ENCODE measurements around the gene KIDINS220.
"Not testable (repeated sequence)": the region's sequence is repeated elsewhere in the genome, so short reads cannot be mapped to it uniquely, and the experiment has no call there.

KIDINS220 gene

DNA sequence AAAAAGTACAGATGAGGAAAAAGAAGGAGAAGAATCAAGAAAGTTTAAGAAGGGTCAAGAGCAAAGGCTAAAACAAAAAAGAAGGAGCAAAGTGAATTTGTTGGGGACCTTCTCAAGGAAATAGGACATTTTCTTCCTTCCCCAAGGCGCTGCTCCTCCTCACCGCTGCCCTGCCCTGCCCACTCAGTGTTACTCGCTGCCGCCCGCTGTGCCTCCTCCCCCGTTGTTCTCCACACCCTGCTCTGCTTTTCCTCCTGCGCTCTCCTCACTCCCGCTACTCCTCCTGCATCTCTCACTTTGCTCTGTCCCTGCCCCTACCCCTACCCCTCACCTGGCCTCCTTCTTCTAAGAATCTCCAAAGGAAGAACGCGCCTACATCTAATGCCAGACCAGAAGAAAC, 104.8 kb downstream of the KIDINS220 start:
- peaks cover 54 to 95% of the 10 kb centered on the region in 2 experiments for H3K36me3 ChIP-seq (ENCODE audit: control insufficient read depth in 1 of 2, insufficient read depth in 2 of 2, low read depth in 1 of 2, low read length in 2 of 2)
- H3K4me1 ChIP-seq (ENCODE audit: control insufficient read depth, insufficient read depth, low read depth, low read length): no peaks in the 10 kb centered on the region
- no peak overlapping the region for H3K18ac ChIP-seq (ENCODE audit: low read depth in 1 of 2, low read length in 2 of 2)
- H2AFZ ChIP-seq (ENCODE audit: low read depth, low read length): no peak overlapping the region
- no peak overlapping the region for H3K9ac ChIP-seq (ENCODE audit: low read length)
- no peak overlapping the region for H4K8ac ChIP-seq (ENCODE audit: low read length)
- H3K4ac ChIP-seq (ENCODE audit: low read depth in 1 of 2, low read length in 2 of 2): no peak overlapping the region
- peaks cover 5% of the 10 kb centered on the region for H3K79me1 ChIP-seq (replicated peaks; ENCODE audit: low read length, poor library complexity, severe bottlenecking)
- no peak for DNase-seq
- H2BK120ac ChIP-seq (ENCODE audit: low read depth, low read length): no peak overlapping the region
- H3K23ac ChIP-seq (ENCODE audit: low read length in 2 of 2): no peak overlapping the region
- no peak overlapping the region for H3K4me2 ChIP-seq (ENCODE audit: low read length, poor library complexity, severe bottlenecking)
- H3K27me3 ChIP-seq (ENCODE audit: control insufficient read depth in 1 of 2, insufficient read depth in 1 of 2, low read length in 2 of 2): no peaks in the 10 kb centered on the region
- H4K91ac ChIP-seq (ENCODE audit: low read length): no peak overlapping the region
- 98% methylated on average over 10 of the region's 10 CpGs for WGBS
- no peak overlapping the region for H2BK5ac ChIP-seq (ENCODE audit: low read depth, low read length, poor library complexity, severe bottlenecking)
- no peak overlapping the region for H2AK5ac ChIP-seq (ENCODE audit: low read length, severe bottlenecking)
- no peak overlapping the region for H3K4me3 ChIP-seq (ENCODE audit: insufficient read depth in 1 of 2, low read depth in 1 of 2, low read length in 2 of 2)
- no peak overlapping the region for H2BK12ac ChIP-seq (ENCODE audit: low read length in 2 of 2)
- H3K14ac ChIP-seq (ENCODE audit: low read length in 2 of 2): no peak overlapping the region
- H3K27ac ChIP-seq (ENCODE audit: low read length, poor library complexity, severe bottlenecking): no peak overlapping the region
- no peaks in the 10 kb centered on the region for H3K9me3 ChIP-seq (ENCODE audit: control insufficient read depth, low read length)
- H2BK15ac ChIP-seq (ENCODE audit: low read depth, poor library complexity, severe bottlenecking): no peak overlapping the region

DNA sequence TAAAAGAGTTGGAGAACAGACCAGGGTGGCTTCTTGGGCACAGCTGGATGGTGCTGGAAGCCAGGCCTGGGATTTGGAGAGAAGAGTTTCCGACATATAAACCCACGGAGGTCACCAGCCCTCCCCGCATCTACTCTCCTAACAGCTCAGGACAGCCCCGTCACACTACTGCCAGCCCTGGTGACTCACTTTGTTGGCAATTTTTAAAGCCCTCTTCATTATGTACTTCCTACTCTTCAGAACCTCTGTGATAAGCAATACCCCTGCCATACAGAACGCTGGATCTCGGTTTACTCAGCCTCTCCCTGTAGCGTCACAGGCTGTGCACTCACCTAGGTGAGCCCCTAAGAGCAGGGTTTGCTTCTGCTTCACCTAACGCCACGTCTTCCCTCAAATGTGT, 107.5 kb downstream of the KIDINS220 start:
- no peak overlapping the region for H2BK12ac ChIP-seq (ENCODE audit: low read length in 2 of 2)
- H3K27me3 ChIP-seq (ENCODE audit: control insufficient read depth in 1 of 2, insufficient read depth in 1 of 2, low read length in 2 of 2): no peaks in the 10 kb centered on the region
- no peak overlapping the region for H3K14ac ChIP-seq (ENCODE audit: low read length in 2 of 2)
- no peak overlapping the region for H2BK5ac ChIP-seq (ENCODE audit: low read depth, low read length, poor library complexity, severe bottlenecking)
- H3K4ac ChIP-seq (ENCODE audit: low read depth in 1 of 2, low read length in 2 of 2): no peak overlapping the region
- no peak overlapping the region for H2AK5ac ChIP-seq (ENCODE audit: low read length, severe bottlenecking)
- H3K23ac ChIP-seq (ENCODE audit: low read length in 2 of 2): no peak overlapping the region
- H3K27ac ChIP-seq (ENCODE audit: low read length, poor library complexity, severe bottlenecking): no peak overlapping the region
- 85% methylated on average over 9 of the region's 9 CpGs for WGBS
- no peaks in the 10 kb centered on the region for H3K9me3 ChIP-seq (ENCODE audit: control insufficient read depth, low read length)
- no peak overlapping the region for H3K18ac ChIP-seq (ENCODE audit: low read depth in 1 of 2, low read length in 2 of 2)
- no peak overlapping the region for H2AFZ ChIP-seq (ENCODE audit: low read depth, low read length)
- H2BK120ac ChIP-seq (ENCODE audit: low read depth, low read length): no peak overlapping the region
- H3K4me1 ChIP-seq (ENCODE audit: control insufficient read depth, insufficient read depth, low read depth, low read length): no peaks in the 10 kb centered on the region
- H4K91ac ChIP-seq (ENCODE audit: low read length): no peak overlapping the region
- H3K79me1 ChIP-seq (replicated peaks; ENCODE audit: low read length, poor library complexity, severe bottlenecking): peaks cover 5% of the 10 kb centered on the region
- no peak overlapping the region for H2BK15ac ChIP-seq (ENCODE audit: low read depth, poor library complexity, severe bottlenecking)
- DNase-seq: no peak
- peaks cover 50 to 83% of the 10 kb centered on the region in 2 experiments for H3K36me3 ChIP-seq (ENCODE audit: control insufficient read depth in 1 of 2, insufficient read depth in 2 of 2, low read depth in 1 of 2, low read length in 2 of 2)
- H3K9ac ChIP-seq (ENCODE audit: low read length): no peak overlapping the region
- no peak overlapping the region for H4K8ac ChIP-seq (ENCODE audit: low read length)
- no peak overlapping the region for H3K4me3 ChIP-seq (ENCODE audit: insufficient read depth in 1 of 2, low read depth in 1 of 2, low read length in 2 of 2)
- no peak overlapping the region for H3K4me2 ChIP-seq (ENCODE audit: low read length, poor library complexity, severe bottlenecking)

GRCh38 chr2:8729101-8729500, 108.3 kb downstream of the KIDINS220 start:
- not testable (repeated sequence) for H2BK15ac ChIP-seq (ENCODE audit: low read depth, poor library complexity, severe bottlenecking); H3K79me1 ChIP-seq (replicated peaks; ENCODE audit: low read length, poor library complexity, severe bottlenecking); H3K27ac ChIP-seq (ENCODE audit: low read length, poor library complexity, severe bottlenecking); DNase-seq; H3K18ac ChIP-seq (ENCODE audit: low read depth in 1 of 2, low read length in 2 of 2); H3K4me2 ChIP-seq (ENCODE audit: low read length, poor library complexity, severe bottlenecking); H3K27me3 ChIP-seq (ENCODE audit: control insufficient read depth in 1 of 2, insufficient read depth in 1 of 2, low read length in 2 of 2); H2AFZ ChIP-seq (ENCODE audit: low read depth, low read length); H2BK120ac ChIP-seq (ENCODE audit: low read depth, low read length); H2BK5ac ChIP-seq (ENCODE audit: low read depth, low read length, poor library complexity, severe bottlenecking); H3K14ac ChIP-seq (ENCODE audit: low read length in 2 of 2); H4K91ac ChIP-seq (ENCODE audit: low read length); H2BK12ac ChIP-seq (ENCODE audit: low read length in 2 of 2); H3K9me3 ChIP-seq (ENCODE audit: control insufficient read depth, low read length); H4K8ac ChIP-seq (ENCODE audit: low read length); H3K4me1 ChIP-seq (ENCODE audit: control insufficient read depth, insufficient read depth, low read depth, low read length); H2AK5ac ChIP-seq (ENCODE audit: low read length, severe bottlenecking); H3K9ac ChIP-seq (ENCODE audit: low read length); H3K4me3 ChIP-seq (ENCODE audit: insufficient read depth in 1 of 2, low read depth in 1 of 2, low read length in 2 of 2); H3K4ac ChIP-seq (ENCODE audit: low read depth in 1 of 2, low read length in 2 of 2); H3K23ac ChIP-seq (ENCODE audit: low read length in 2 of 2)
- H3K36me3 ChIP-seq (ENCODE audit: control insufficient read depth in 1 of 2, insufficient read depth in 2 of 2, low read depth in 1 of 2, low read length in 2 of 2): peaks cover 48 to 75% of the 10 kb centered on the region in 2 experiments
- WGBS: 96% methylated on average over 5 of the region's 5 CpGs

- peaks cover 5% of the 10 kb centered on the region for H3K79me1 ChIP-seq (replicated peaks; ENCODE audit: low read length, poor library complexity, severe bottlenecking)
- H2BK120ac ChIP-seq (ENCODE audit: low read depth, low read length): no peak overlapping the region
- H3K9ac ChIP-seq (ENCODE audit: low read length): no peak overlapping the region
- H2BK15ac ChIP-seq (ENCODE audit: low read depth, poor library complexity, severe bottlenecking): no peak overlapping the region
- no peak overlapping the region for H3K14ac ChIP-seq (ENCODE audit: low read length in 2 of 2)
- H4K91ac ChIP-seq (ENCODE audit: low read length): no peak overlapping the region
- no peak overlapping the region for H2AFZ ChIP-seq (ENCODE audit: low read depth, low read length)
- no peak overlapping the region for H3K27ac ChIP-seq (ENCODE audit: low read length, poor library complexity, severe bottlenecking)
- H3K27me3 ChIP-seq (ENCODE audit: control insufficient read depth in 1 of 2, insufficient read depth in 1 of 2, low read length in 2 of 2): no peaks in the 10 kb centered on the region
- H2BK12ac ChIP-seq (ENCODE audit: low read length in 2 of 2): no peak overlapping the region
- H2BK5ac ChIP-seq (ENCODE audit: low read depth, low read length, poor library complexity, severe bottlenecking): no peak overlapping the region
- no peaks in the 10 kb centered on the region for H3K4me1 ChIP-seq (ENCODE audit: control insufficient read depth, insufficient read depth, low read depth, low read length)
- H3K36me3 ChIP-seq (ENCODE audit: control insufficient read depth in 1 of 2, insufficient read depth in 2 of 2, low read depth in 1 of 2, low read length in 2 of 2): peaks cover 43 to 69% of the 10 kb centered on the region in 2 experiments
- H4K8ac ChIP-seq (ENCODE audit: low read length): no peak overlapping the region
- 98% methylated on average over 7 of the region's 7 CpGs for WGBS
- no peaks in the 10 kb centered on the region for H3K9me3 ChIP-seq (ENCODE audit: control insufficient read depth, low read length)
- no peak overlapping the region for H3K23ac ChIP-seq (ENCODE audit: low read length in 2 of 2)
- no peak for DNase-seq
- H2AK5ac ChIP-seq (ENCODE audit: low read length, severe bottlenecking): no peak overlapping the region
- H3K4me3 ChIP-seq (ENCODE audit: insufficient read depth in 1 of 2, low read depth in 1 of 2, low read length in 2 of 2): no peak overlapping the region
- no peak overlapping the region for H3K18ac ChIP-seq (ENCODE audit: low read depth in 1 of 2, low read length in 2 of 2)
- no peak overlapping the region for H3K4me2 ChIP-seq (ENCODE audit: low read length, poor library complexity, severe bottlenecking)
- H3K4ac ChIP-seq (ENCODE audit: low read depth in 1 of 2, low read length in 2 of 2): no peak overlapping the region
These were observed 109.0 kb downstream of the KIDINS220 start for GRCh38 chr2:8728305-8729015.
